Ishikawa (cell line): ENCODE results near the gene PUS10.
A peak's percentile ranks its signal among the peaks of the same experiment; 100 is the strongest.

Source experiments
- CEBPB ChIP-seq: IDR thresholded peaks from 2 replicates; pipeline ENCODE4 v1.6.1; 2012
- CREB1 ChIP-seq: IDR thresholded peaks from 2 replicates; pipeline ENCODE4 v1.6.1; 2012; ENCODE audit warnings: low read depth
- EGR1 ChIP-seq: IDR thresholded peaks from 2 replicates; pipeline ENCODE4 v1.6.1; 2012
- EP300 ChIP-seq: IDR thresholded peaks from 2 replicates; pipeline ENCODE4 v1.6.1; 2012; ENCODE audit warnings: borderline replicate concordance
- FOXM1 ChIP-seq: IDR thresholded peaks from 2 replicates; pipeline ENCODE4 v1.6.1; 2012; ENCODE audit warnings: low read depth, borderline replicate concordance
- MAX ChIP-seq: IDR thresholded peaks from 2 replicates; pipeline ENCODE4 v1.6.1; 2012
- NFIC ChIP-seq: IDR thresholded peaks from 2 replicates; pipeline ENCODE4 v1.6.1; 2012
- RAD21 ChIP-seq: IDR thresholded peaks from 2 replicates; pipeline ENCODE4 v1.6.1; 2012; ENCODE audit warnings: low read depth
- REST ChIP-seq: IDR thresholded peaks from 2 replicates; pipeline ENCODE4 v1.6.1; 2012; ENCODE audit warnings: low read depth, mild to moderate bottlenecking
- TAF1 ChIP-seq: IDR thresholded peaks from 2 replicates; pipeline ENCODE4 v1.6.1; 2012; ENCODE audit warnings: low read depth, mild to moderate bottlenecking
- TCF12 ChIP-seq: IDR thresholded peaks from 2 replicates; pipeline ENCODE4 v1.6.1; 2012; ENCODE audit warnings: low read depth
- TEAD4 ChIP-seq: IDR thresholded peaks from 2 replicates; pipeline ENCODE4 v1.6.1; 2012
- USF1 ChIP-seq: IDR thresholded peaks from 2 replicates; pipeline ENCODE4 v1.6.1; 2012
- YY1 ChIP-seq: IDR thresholded peaks from 2 replicates; pipeline ENCODE4 v1.6.1; 2012; ENCODE audit warnings: low read depth
- ZBTB7A ChIP-seq: IDR thresholded peaks from 2 replicates; pipeline ENCODE4 v1.6.1; 2012; ENCODE audit warnings: low read depth

The PUS10 gene

GRCh38 chr2:60962528-60962927, 55.5 kb downstream of the PUS10 start:
- no peak for TF ChIP-seq TCF12
- no peak for TF ChIP-seq ZBTB7A
- TF ChIP-seq USF1: no peak
- no peak for TF ChIP-seq MAX
- no peak for TF ChIP-seq NFIC
- no peak for TF ChIP-seq YY1
- no peak for TF ChIP-seq FOXM1
- TF ChIP-seq CEBPB: no peak
- no peak for TF ChIP-seq EGR1
- no peak for TF ChIP-seq TEAD4

GRCh38 chr2:60961457-60961856, 56.6 kb downstream of the PUS10 start:
- no peak for TF ChIP-seq TCF12
- no peak for TF ChIP-seq EP300
- peak; percentile 45; the same call in 1 of the 2 replicates for TF ChIP-seq CEBPB
- no peak for TF ChIP-seq EGR1
- no peak for TF ChIP-seq MAX

GRCh38 chr2:60960706-60961105, 57.3 kb downstream of the PUS10 start:
- TF ChIP-seq MAX (no peak), REST (no peak), TAF1 (no peak), CEBPB (no peak), EGR1 (no peak), USF1 (no peak), EP300 (no peak), CREB1 (no peak), YY1 (no peak), TEAD4 (no peak), FOXM1 (no peak), ZBTB7A (no peak), TCF12 (no peak), NFIC (no peak), RAD21 (no peak)

- TF ChIP-seq MAX: no peak
Measured at GRCh38 chr2:60959501-60959900, 58.6 kb downstream of the PUS10 start.

- no peak for TF ChIP-seq MAX
- no peak for TF ChIP-seq EGR1
- no peak for TF ChIP-seq CEBPB
- no peak for TF ChIP-seq USF1
- TF ChIP-seq RAD21: no peak
- no peak for TF ChIP-seq TAF1
Measured at GRCh38 chr2:60958800-60959199, 59.3 kb downstream of the PUS10 start.

GRCh38 chr2:60958361-60958760, 59.7 kb downstream of the PUS10 start:
- TF ChIP-seq MAX: no peak
- TF ChIP-seq YY1: no peak
- TF ChIP-seq USF1: no peak
- no peak for TF ChIP-seq CEBPB
- TF ChIP-seq TEAD4: no peak
- no peak for TF ChIP-seq RAD21
- no peak for TF ChIP-seq EP300

- TF ChIP-seq NFIC (peak; percentile 94), YY1 (no peak), FOXM1 (no peak), USF1 (peak; percentile 93), EGR1 (no peak), CREB1 (no peak), TEAD4 (peak; percentile 54; the same call in 1 of the 2 replicates), RAD21 (no peak), MAX (peak; percentile 70; the same call in 1 of the 2 replicates), EP300 (peak; percentile 70; the same call in 1 of the 2 replicates), TAF1 (no peak), ZBTB7A (no peak), CEBPB (peak; percentile 87), REST (no peak), TCF12 (peak; percentile 88)
Measured at GRCh38 chr2:60957643-60958042, 60.4 kb downstream of the PUS10 start.
